Neural crest cell (in vitro differentiated cells): Measurements from ENCODE around the gene GXYLT2. TPM values are rescaled to one million over a fixed set of nuclear protein-coding genes. Genes with fewer than 3 reads are reported as not detected.

Experiments
- DNase-seq: peaks from one replicate; pipeline ENCODE4 v3.0.0; 2021; ENCODE audit warnings: low read depth, mixed read lengths, low spot score
- H3K27ac Mint-ChIP-seq: one replicate; pipeline ENCODE4 v1.8.0; 2021; ENCODE audit warnings: mild to moderate bottlenecking, mixed read lengths; ENCODE audit not compliant: unreplicated experiment
- H3K27me3 Mint-ChIP-seq: 2 replicates; pipeline ENCODE4 v1.8.0; 2021; ENCODE audit warnings: low read depth, mild to moderate bottlenecking, mixed read lengths
- H3K36me3 Mint-ChIP-seq: 2 replicates; pipeline ENCODE4 v1.8.0; 2021; ENCODE audit warnings: low read depth, mild to moderate bottlenecking, mixed read lengths
- H3K4me1 Mint-ChIP-seq: 2 replicates; pipeline ENCODE4 v1.8.0; 2021; ENCODE audit warnings: mixed read lengths
- H3K4me3 Mint-ChIP-seq: one replicate; pipeline ENCODE4 v1.8.0; 2021; ENCODE audit warnings: mild to moderate bottlenecking, mixed read lengths
- H3K9me3 Mint-ChIP-seq: 2 replicates; pipeline ENCODE4 v1.8.0; 2021; ENCODE audit warnings: mixed read lengths
- total RNA-seq: library from RNA; stranded (reverse); gene quantifications from 2 replicates; pipeline ENCODE4 v1.2.1, GENCODE V29; 2021
- TF ChIP-seq, protein P1 (sequence below): fragments of 200-600 bp; sonication (generic); conservative IDR thresholded peaks from 2 replicates; pipeline ENCODE4 v1.5.0; 2021; ENCODE audit warnings: antibody characterized with exemption, mild to moderate bottlenecking

The GXYLT2 gene
- total RNA-seq, 1 donor from 2014 or later, result 1.2 TPM

- Mint-ChIP-seq H3K4me1 (peaks cover 45% of the 10 kb centered on the region), H3K27me3 (peaks cover 3% of the 10 kb centered on the region), H3K4me3 (no peak overlapping the region), H3K9me3 (no peaks in the 10 kb centered on the region), H3K27ac (no peak overlapping the region), H3K36me3 (no peaks in the 10 kb centered on the region)
- no peak for DNase-seq
- TF ChIP-seq, protein P1, sequence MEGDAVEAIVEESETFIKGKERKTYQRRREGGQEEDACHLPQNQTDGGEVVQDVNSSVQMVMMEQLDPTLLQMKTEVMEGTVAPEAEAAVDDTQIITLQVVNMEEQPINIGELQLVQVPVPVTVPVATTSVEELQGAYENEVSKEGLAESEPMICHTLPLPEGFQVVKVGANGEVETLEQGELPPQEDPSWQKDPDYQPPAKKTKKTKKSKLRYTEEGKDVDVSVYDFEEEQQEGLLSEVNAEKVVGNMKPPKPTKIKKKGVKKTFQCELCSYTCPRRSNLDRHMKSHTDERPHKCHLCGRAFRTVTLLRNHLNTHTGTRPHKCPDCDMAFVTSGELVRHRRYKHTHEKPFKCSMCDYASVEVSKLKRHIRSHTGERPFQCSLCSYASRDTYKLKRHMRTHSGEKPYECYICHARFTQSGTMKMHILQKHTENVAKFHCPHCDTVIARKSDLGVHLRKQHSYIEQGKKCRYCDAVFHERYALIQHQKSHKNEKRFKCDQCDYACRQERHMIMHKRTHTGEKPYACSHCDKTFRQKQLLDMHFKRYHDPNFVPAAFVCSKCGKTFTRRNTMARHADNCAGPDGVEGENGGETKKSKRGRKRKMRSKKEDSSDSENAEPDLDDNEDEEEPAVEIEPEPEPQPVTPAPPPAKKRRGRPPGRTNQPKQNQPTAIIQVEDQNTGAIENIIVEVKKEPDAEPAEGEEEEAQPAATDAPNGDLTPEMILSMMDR, result no peak
These were observed 73.9 kb downstream of the GXYLT2 start for GRCh38 chr3:72961752-72962151.

DNA sequence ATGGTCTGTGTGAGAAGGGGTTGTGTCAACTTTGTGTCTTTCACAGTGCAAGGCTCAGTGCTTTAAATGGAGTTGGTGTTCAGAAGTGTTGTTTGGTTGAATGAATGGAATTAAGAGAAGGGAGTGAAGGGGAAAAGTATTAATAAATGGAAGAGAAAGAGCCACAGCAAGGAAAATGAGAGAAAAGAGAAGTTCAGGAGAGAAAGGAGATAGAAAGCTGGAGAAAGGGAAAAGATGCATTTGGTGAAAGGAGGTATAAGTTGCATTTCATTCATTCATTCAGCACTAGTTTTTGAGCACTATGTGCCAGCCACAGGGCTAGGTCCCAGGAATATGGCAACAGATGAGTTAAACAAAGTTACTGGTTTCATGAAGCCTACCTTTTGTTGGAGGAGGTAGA lies 74.5 kb downstream of the GXYLT2 start:
- Mint-ChIP-seq H3K36me3 (no peaks in the 10 kb centered on the region), H3K4me1 (peaks cover 39% of the 10 kb centered on the region), H3K27me3 (peaks cover 3% of the 10 kb centered on the region), H3K9me3 (no peaks in the 10 kb centered on the region), H3K4me3 (no peak overlapping the region), H3K27ac (no peak overlapping the region)
- TF ChIP-seq, protein P1, result no peak
- no peak for DNase-seq

- TF ChIP-seq, protein P1, result no peak
- H3K4me1 Mint-ChIP-seq, result peaks cover 30% of the 10 kb centered on the region
- H3K36me3 Mint-ChIP-seq, result no peaks in the 10 kb centered on the region
- H3K9me3 Mint-ChIP-seq, result no peaks in the 10 kb centered on the region
- no peak overlapping the region for H3K27ac Mint-ChIP-seq
- peaks cover 3% of the 10 kb centered on the region for H3K27me3 Mint-ChIP-seq
- no peak overlapping the region for H3K4me3 Mint-ChIP-seq
- no peak for DNase-seq
These were observed 76.8 kb downstream of the GXYLT2 start for GRCh38 chr3:72964633-72965032.

DNA sequence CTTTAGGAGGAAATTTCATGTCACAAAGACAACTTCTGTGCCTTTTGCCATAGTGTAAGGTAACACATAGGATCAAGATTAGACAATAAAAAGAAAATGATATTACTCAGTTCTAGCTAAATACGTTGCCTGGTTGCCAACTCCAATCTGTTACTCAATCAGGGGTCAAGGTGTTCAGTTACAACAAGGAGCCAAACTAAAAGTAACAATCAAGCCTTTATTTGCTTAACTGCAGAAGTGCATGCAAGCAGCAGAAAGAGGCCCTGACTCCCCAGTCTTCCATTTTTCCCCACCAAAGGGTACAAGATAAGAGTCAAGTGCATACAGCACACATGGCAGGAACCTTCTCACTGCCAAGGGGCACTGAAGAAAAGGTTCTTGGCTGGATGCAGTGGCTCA lies 80.4 kb downstream of the GXYLT2 start:
- Mint-ChIP-seq H3K36me3 (no peaks in the 10 kb centered on the region), H3K4me3 (no peak overlapping the region), H3K4me1 (peaks cover 7% of the 10 kb centered on the region), H3K27ac (no peak overlapping the region), H3K9me3 (no peaks in the 10 kb centered on the region), H3K27me3 (peaks cover 5% of the 10 kb centered on the region)
- DNase-seq, result no peak
- TF ChIP-seq, protein P1, result no peak

DNA sequence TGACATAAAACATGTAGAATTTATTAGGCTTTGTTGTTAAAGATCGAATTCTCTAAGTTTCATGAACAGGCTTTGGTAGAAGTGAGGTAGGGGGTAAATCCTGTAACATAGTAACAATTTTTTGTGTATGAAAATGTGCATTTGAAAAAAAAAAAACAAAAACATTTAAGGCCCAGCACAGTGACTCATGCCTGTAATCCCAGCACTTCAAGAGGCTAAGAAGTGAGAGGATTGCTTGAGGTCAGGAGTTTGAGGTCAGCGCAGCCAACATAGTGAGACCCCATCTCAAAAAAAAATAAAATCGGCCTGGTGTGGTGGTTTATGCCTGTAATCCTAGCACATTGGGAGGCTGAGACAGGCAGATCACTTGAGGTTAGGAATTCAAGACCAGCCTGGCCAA lies 81.9 kb downstream of the GXYLT2 start:
- no peak for DNase-seq
- TF ChIP-seq, protein P1, result no peak
- Mint-ChIP-seq H3K9me3 (no peaks in the 10 kb centered on the region), H3K4me1 (peaks cover 7% of the 10 kb centered on the region), H3K27ac (no peak overlapping the region), H3K27me3 (peaks cover 7% of the 10 kb centered on the region), H3K36me3 (no peaks in the 10 kb centered on the region), H3K4me3 (no peak overlapping the region)

DNA sequence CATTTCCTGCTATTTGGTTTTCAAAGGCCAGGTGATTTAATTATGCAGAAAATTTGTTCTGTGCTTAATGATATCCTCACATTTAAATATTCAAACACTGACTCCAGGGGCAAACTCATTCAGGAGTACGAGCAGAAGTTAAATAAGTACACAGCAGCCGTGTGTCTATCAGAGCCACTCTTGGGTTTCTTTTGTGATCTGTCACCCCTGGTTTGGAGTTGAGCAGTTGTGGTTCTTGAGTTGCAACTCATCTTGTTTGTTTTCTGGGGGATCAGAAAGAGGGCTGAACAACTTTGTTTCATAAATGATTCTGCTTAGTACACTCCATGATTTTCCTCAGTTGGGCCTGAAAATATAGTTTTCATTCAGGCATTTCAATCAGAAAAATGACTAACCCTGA lies 83.1 kb downstream of the GXYLT2 start:
- DNase-seq, result no peak
- Mint-ChIP-seq H3K36me3 (no peaks in the 10 kb centered on the region), H3K4me1 (no peaks in the 10 kb centered on the region), H3K27ac (no peak overlapping the region), H3K4me3 (no peak overlapping the region), H3K27me3 (peaks cover 4% of the 10 kb centered on the region), H3K9me3 (no peaks in the 10 kb centered on the region)
- TF ChIP-seq, protein P1, result no peak
